Colonic mucosa (tissue), 4 donors: Measurements from ENCODE around the gene GPR180. TPM values are rescaled to one million over a fixed set of nuclear protein-coding genes. Genes with fewer than 3 reads are reported as not detected.

Experiments
- DNase-seq: peaks from one replicate; pipeline ENCODE4 v3.0.0-alpha.2; 2020
- H3K27ac ChIP-seq: fragments of 200-600 bp; one replicate; pipeline ENCODE4 v1.8.0; 2021
- H3K27me3 ChIP-seq: fragments of 200-600 bp; one replicate; pipeline ENCODE4 v1.8.0; 2021
- H3K36me3 ChIP-seq: fragments of 200-600 bp; one replicate; pipeline ENCODE4 v1.8.0; 2021
- H3K4me1 ChIP-seq: fragments of 200-600 bp; one replicate; pipeline ENCODE4 v1.8.0; 2021; ENCODE audit warnings: mild to moderate bottlenecking
- H3K4me3 ChIP-seq: fragments of 200-600 bp; one replicate; pipeline ENCODE4 v1.8.0; 2021
- H3K9ac ChIP-seq, 2 donors: one replicate each; pipeline ENCODE4 v1.7.0; 2013; ENCODE audit warnings: control low read depth in 2 of 2, low read depth in 2 of 2, low read length in 2 of 2
- H3K9me3 ChIP-seq: fragments of 200-600 bp; one replicate; pipeline ENCODE4 v1.8.0; 2021
- intact Hi-C: fragments of 100-400 bp; cut with DNase I; formaldehyde crosslinking; loops from one replicate; pipeline ENCODE4 v1.14.1; 2022
- total RNA-seq, 2 donors: library from RNA; stranded (reverse); fragmentation: NEBNext Ultra II Directional in 1 of 2; extraction: Animal tissue kit (Norgen Biotek cat#: 25700) in 1 of 2; gene quantifications; one replicate each; pipeline ENCODE4 v1.2.1, GENCODE V29; 2021
- TF ChIP-seq, protein P1 (sequence below): fragments of 200-600 bp; IDR thresholded peaks from one replicate; pipeline ENCODE4 v1.8.0; 2022; ENCODE audit warnings: antibody characterized with exemption, mild to moderate bottlenecking
- donor health status: healthy.
- donor health status: DM: no; HTN: no; CAD: no.
- donor health status: DM: no; HTN: no; CAD: no.

Gene GPR180
- total RNA-seq, 2 donors from 2014 or later: 3.2 to 5.9 TPM

DNA sequence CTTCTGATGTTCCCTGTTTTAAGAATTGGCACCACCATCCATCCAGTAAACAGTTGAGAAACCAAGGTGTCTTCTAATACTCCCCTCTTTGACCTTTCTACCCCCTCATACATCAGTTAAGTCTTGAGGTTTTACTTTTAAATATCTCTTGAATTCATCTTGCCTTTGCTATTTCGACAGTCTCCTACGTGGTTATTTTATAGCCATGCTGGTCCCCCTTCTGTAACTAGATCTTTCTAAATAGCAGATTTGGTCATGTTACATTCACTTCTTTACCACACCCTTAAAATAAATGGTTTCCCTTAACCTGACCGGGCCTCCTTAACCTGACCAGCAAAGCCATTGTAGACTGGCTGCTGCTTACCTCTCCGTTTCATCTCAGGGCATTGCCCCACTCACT is 5.4 kb downstream of the GPR180 start:
- TF ChIP-seq, protein P1, sequence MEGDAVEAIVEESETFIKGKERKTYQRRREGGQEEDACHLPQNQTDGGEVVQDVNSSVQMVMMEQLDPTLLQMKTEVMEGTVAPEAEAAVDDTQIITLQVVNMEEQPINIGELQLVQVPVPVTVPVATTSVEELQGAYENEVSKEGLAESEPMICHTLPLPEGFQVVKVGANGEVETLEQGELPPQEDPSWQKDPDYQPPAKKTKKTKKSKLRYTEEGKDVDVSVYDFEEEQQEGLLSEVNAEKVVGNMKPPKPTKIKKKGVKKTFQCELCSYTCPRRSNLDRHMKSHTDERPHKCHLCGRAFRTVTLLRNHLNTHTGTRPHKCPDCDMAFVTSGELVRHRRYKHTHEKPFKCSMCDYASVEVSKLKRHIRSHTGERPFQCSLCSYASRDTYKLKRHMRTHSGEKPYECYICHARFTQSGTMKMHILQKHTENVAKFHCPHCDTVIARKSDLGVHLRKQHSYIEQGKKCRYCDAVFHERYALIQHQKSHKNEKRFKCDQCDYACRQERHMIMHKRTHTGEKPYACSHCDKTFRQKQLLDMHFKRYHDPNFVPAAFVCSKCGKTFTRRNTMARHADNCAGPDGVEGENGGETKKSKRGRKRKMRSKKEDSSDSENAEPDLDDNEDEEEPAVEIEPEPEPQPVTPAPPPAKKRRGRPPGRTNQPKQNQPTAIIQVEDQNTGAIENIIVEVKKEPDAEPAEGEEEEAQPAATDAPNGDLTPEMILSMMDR: no peak
- H3K27ac ChIP-seq: no peak overlapping the region
- no peak for DNase-seq
- intact Hi-C loops: no loop called here
- no peak overlapping the region for H3K9ac ChIP-seq
- H3K4me3 ChIP-seq: no peak overlapping the region
- H3K9me3 ChIP-seq: no peaks in the 10 kb centered on the region
- H3K27me3 ChIP-seq: no peaks in the 10 kb centered on the region
- H3K4me1 ChIP-seq: no peaks in the 10 kb centered on the region
- no peaks in the 10 kb centered on the region for H3K36me3 ChIP-seq

DNA sequence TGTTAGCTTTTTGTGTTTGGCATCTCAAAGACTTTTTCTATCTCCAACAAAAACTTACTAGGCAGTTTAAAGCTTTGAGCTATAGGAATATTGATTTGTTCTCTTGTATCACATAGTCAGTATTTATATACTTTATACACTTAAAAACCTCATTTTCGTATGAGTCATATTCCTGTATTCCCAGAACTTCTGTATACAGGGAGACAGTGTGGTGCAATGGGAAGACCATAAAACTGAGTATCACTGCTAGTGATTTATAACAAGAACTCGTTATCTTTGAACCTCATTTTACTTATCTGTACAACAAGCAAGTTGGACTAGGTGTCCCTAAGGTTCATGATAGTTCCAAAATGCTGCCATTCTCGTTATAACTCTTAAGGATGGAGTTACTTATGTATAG is 6.3 kb downstream of the GPR180 start:
- Histone ChIP-seq H3K9ac (no peak overlapping the region), H3K27ac (no peak overlapping the region), H3K4me3 (no peak overlapping the region), H3K27me3 (no peaks in the 10 kb centered on the region), H3K4me1 (no peaks in the 10 kb centered on the region), H3K9me3 (no peaks in the 10 kb centered on the region), H3K36me3 (no peaks in the 10 kb centered on the region)
- no peak for DNase-seq
- TF ChIP-seq, protein P1: no peak
- intact Hi-C loops: no loop called here

DNA sequence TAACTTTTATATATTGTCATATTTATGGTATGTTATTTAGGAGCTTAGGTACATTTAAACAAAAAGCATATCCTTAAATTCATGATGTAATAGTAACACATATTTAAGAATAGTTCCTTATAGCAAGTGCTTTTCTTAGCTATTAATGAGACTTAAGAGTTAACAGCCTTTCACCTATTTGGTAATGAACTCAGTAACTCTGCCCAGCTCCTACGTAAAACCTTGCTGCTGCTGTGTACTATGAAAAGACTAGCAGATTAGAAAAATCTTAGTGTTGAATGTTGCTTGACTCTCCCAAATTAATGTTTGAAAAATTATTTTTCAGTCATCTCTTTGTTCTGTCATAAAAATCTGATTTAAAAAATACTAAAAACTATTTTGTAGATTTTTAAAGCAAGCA is 6.9 kb downstream of the GPR180 start:
- Histone ChIP-seq H3K9me3 (no peaks in the 10 kb centered on the region), H3K36me3 (no peaks in the 10 kb centered on the region), H3K4me1 (no peaks in the 10 kb centered on the region), H3K4me3 (no peak overlapping the region), H3K27me3 (no peaks in the 10 kb centered on the region), H3K9ac (no peak overlapping the region), H3K27ac (no peak overlapping the region)
- TF ChIP-seq, protein P1: no peak
- DNase-seq: no peak
- intact Hi-C loops: no loop called here

DNA sequence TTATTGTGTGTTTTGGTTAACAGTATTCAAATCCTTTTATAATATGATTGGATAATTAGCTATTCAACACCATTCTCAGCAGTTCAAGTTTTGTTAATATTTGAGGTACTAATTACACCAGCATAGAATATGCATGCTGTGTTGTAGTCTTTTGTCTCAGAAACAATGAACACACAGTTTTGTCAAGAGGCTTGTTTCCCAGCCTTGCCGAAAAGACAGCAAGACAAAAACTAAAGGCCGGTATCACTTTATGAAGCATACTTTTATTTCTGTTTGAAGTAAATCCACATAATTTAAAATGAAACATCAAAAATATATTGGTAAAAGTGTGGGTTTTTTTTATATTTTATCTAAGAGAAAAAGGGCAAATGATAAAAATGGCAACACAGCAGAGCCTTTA is 7.5 kb downstream of the GPR180 start:
- TF ChIP-seq, protein P1: no peak
- H3K36me3 ChIP-seq: no peaks in the 10 kb centered on the region
- H3K9ac ChIP-seq: no peak overlapping the region

DNA sequence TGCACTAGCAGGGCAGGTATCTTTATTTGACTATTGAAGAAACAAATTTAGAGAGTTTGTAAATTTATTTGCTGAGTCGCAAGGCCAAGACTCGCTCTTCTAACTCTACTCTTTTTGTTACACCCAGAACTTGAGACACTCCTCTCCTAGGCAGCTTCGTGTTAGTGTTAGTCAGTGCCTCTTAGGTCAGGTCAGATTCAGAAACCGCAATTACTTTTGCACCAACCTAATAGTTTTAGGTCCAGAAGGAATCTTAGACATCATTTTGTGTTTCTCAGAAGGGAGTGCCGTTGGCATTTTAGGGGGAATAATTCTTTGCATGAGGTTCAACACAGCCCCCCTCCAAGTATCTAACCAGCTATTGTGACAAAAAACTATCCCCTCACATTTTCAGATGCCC is 8.8 kb downstream of the GPR180 start:
- Histone ChIP-seq H3K27me3 (no peaks in the 10 kb centered on the region), H3K4me1 (no peaks in the 10 kb centered on the region), H3K4me3 (no peak overlapping the region), H3K9ac (no peak overlapping the region), H3K36me3 (no peaks in the 10 kb centered on the region), H3K27ac (no peak overlapping the region), H3K9me3 (no peaks in the 10 kb centered on the region)
- intact Hi-C loops: no loop called here
- no peak for DNase-seq
- TF ChIP-seq, protein P1: no peak

More for the DNA sequence above, 7.5 kb downstream of the GPR180 start:
- Histone ChIP-seq H3K4me3 (no peak overlapping the region), H3K27ac (no peak overlapping the region), H3K4me1 (no peaks in the 10 kb centered on the region), H3K9me3 (no peaks in the 10 kb centered on the region), H3K27me3 (no peaks in the 10 kb centered on the region)
- intact Hi-C loops: no loop called here
- DNase-seq: no peak

DNA sequence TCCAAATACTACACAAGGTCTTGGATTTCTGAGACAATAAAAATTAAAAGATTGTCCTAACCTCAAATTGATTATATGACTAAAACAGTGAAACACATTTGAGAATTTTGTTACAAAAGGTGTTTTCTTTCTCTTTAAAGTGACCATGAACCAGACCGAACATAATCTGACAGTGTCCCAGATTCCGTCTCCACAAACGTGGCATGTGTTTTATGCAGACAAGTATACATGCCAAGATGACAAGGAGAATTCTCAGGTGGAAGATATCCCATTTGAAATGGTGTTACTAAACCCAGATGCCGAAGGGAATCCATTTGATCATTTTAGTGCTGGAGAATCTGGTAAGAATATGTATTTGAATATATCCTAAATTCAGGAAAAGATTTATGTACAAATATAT is 10.4 kb downstream of the GPR180 start:
- TF ChIP-seq, protein P1: no peak
- H3K27ac ChIP-seq: no peak overlapping the region
- intact Hi-C loops: no loop called here
- H3K4me3 ChIP-seq: no peak overlapping the region
- no peaks in the 10 kb centered on the region for H3K27me3 ChIP-seq
- no peak for DNase-seq
- H3K36me3 ChIP-seq: no peaks in the 10 kb centered on the region
- no peaks in the 10 kb centered on the region for H3K4me1 ChIP-seq
- H3K9me3 ChIP-seq: no peaks in the 10 kb centered on the region
- H3K9ac ChIP-seq: no peak overlapping the region
